Hepatocyte (in vitro differentiated cells): Measurements from ENCODE around the gene KDM3A. TPM values are rescaled to one million over a fixed set of nuclear protein-coding genes. Genes with fewer than 3 reads are reported as not detected.

Source experiments
- DNase-seq: peaks from one replicate; pipeline ENCODE4 v3.0.0-alpha.2; 2016; ENCODE audit warnings: low spot score
- H2AFZ ChIP-seq: fragments of 200-600 bp; sonication (generic); 2 replicates; pipeline ENCODE4 v1.6.0; 2016; ENCODE audit warnings: antibody characterized with exemption, mild to moderate bottlenecking
- H3K27ac ChIP-seq: fragments of 200-600 bp; sonication (generic); 2 replicates; pipeline ENCODE4 v1.5.1; 2016; ENCODE audit warnings: mild to moderate bottlenecking
- H3K27me3 ChIP-seq: fragments of 200-600 bp; sonication (generic); 2 replicates; pipeline ENCODE4 v1.6.1; 2016
- H3K36me3 ChIP-seq: fragments of 200-600 bp; sonication (generic); replicated peaks from 2 replicates; pipeline ENCODE4 v1.5.1; 2016; ENCODE audit warnings: low read depth; ENCODE audit not compliant: insufficient read depth
- H3K4me1 ChIP-seq: fragments of 200-600 bp; sonication (generic); 2 replicates; pipeline ENCODE4 v1.5.1; 2016; ENCODE audit warnings: mild to moderate bottlenecking, moderate library complexity; ENCODE audit not compliant: insufficient read depth
- H3K4me2 ChIP-seq: fragments of 200-600 bp; sonication (generic); 2 replicates; pipeline ENCODE4 v1.6.0; 2016
- H3K4me3 ChIP-seq: fragments of 200-600 bp; sonication (generic); 2 replicates; pipeline ENCODE4 v1.5.1; 2016; ENCODE audit warnings: mild to moderate bottlenecking
- H3K79me2 ChIP-seq: fragments of 200-600 bp; sonication (generic); 2 replicates; pipeline ENCODE4 v1.6.0; 2017; ENCODE audit warnings: mild to moderate bottlenecking
- H3K9me2 ChIP-seq: fragments of 200-600 bp; sonication (generic); replicated peaks from 2 replicates; pipeline ENCODE4 v1.6.0; 2017; ENCODE audit warnings: mild to moderate bottlenecking; ENCODE audit not compliant: insufficient read depth
- H3K9me3 ChIP-seq: fragments of 200-600 bp; sonication (generic); 2 replicates; pipeline ENCODE4 v1.5.1; 2016; ENCODE audit warnings: low read depth, mild to moderate bottlenecking
- H4K20me1 ChIP-seq: fragments of 200-600 bp; sonication (generic); 2 replicates; pipeline ENCODE4 v1.6.0; 2016; ENCODE audit warnings: mild to moderate bottlenecking; ENCODE audit not compliant: insufficient read depth, poor library complexity, severe bottlenecking
- CTCF ChIP-seq: fragments of 200-600 bp; sonication (generic); IDR thresholded peaks from 2 replicates; pipeline ENCODE4 v1.5.1; 2016; ENCODE audit warnings: antibody characterized with exemption, mild to moderate bottlenecking; ENCODE audit not compliant: poor library complexity
- EZH2 ChIP-seq: fragments of 200-600 bp; sonication (generic); IDR thresholded peaks from 2 replicates; pipeline ENCODE4 v1.6.1; 2016; ENCODE audit warnings: antibody characterized with exemption, mild to moderate bottlenecking, borderline replicate concordance
- EZH2phosphoT487 ChIP-seq: fragments of 200-600 bp; sonication (generic); IDR thresholded peaks from one replicate; pipeline ENCODE4 v1.6.1; 2018; ENCODE audit warnings: antibody characterized with exemption, mild to moderate bottlenecking, low read depth, moderate library complexity; ENCODE audit not compliant: unreplicated experiment, severe bottlenecking
- WGBS: methylation state at CpG from one replicate; pipeline ENCODE4 v1.1.6; 2016; ENCODE audit warnings: low lambda C conversion rate; ENCODE audit errors: missing lambda C conversion rate; 5-methylcytosine and 5-hydroxymethylcytosine counted together
- polyA plus RNA-seq: library from polyadenylated mRNA; unstranded; fragments of >200 nt; fragmentation: Nextera tagmentation; extraction: Ambion mirVana; gene quantifications from 2 replicates; pipeline ENCODE4 v1.2.1, GENCODE V29; 2016
- total RNA-seq: library from RNA; depleted of rRNA; stranded (reverse); fragments of >200 nt; gene quantifications from 2 replicates; pipeline ENCODE4 v1.2.3, GENCODE V29; 2014

KDM3A gene
- 37.5 and 41.3 TPM in 2 replicates for total RNA-seq
- 13.8 and 15.3 TPM in 2 replicates for polyA plus RNA-seq

- WGBS: 2% methylated on average over 49 of the region's 51 CpGs
- no peaks in the 10 kb centered on the region for H3K9me2 ChIP-seq
- H3K36me3 ChIP-seq: no peaks in the 10 kb centered on the region
- peaks cover 11% of the 10 kb centered on the region for H3K9me3 ChIP-seq
- no peaks in the 10 kb centered on the region for H3K27me3 ChIP-seq
- peak within 1 kb of the TSS; percentile 98 for H3K27ac ChIP-seq
- peak; percentile 99 for DNase-seq
- peaks cover 35% of the 10 kb centered on the region for H3K79me2 ChIP-seq
- peak within 1 kb of the TSS; percentile 73 for H3K4me2 ChIP-seq
- H2AFZ ChIP-seq: peak within 1 kb of the TSS; percentile 82
- peaks cover 27% of the 10 kb centered on the region for H4K20me1 ChIP-seq
- peaks cover 12% of the 10 kb centered on the region for H3K4me1 ChIP-seq
- peak within 1 kb of the TSS; percentile 73 for H3K4me3 ChIP-seq
- TF ChIP-seq EZH2 (no peak), CTCF (no peak), EZH2phosphoT487 (no peak)
These were observed at the start of gene KDM3A for GRCh38 chr2:86440631-86441391. Gene KDM3A (plus strand): TSS chr2:86441371. CDS start chr2:86442048, 677 bp downstream.

- H3K4me2 ChIP-seq: no peak overlapping the region
- H3K27ac ChIP-seq: peak overlapping the region; percentile 49
- H3K79me2 ChIP-seq: no peaks in the 10 kb centered on the region
- no peak overlapping the region for H3K4me3 ChIP-seq
- H3K9me3 ChIP-seq: no peaks in the 10 kb centered on the region
- H2AFZ ChIP-seq: no peak overlapping the region
- no peaks in the 10 kb centered on the region for H3K9me2 ChIP-seq
- no peaks in the 10 kb centered on the region for H3K27me3 ChIP-seq
- peaks cover 9% of the 10 kb centered on the region for H3K4me1 ChIP-seq
- no peaks in the 10 kb centered on the region for H4K20me1 ChIP-seq
- TF ChIP-seq CTCF (no peak), EZH2phosphoT487 (no peak), EZH2 (no peak)
- DNase-seq: no peak
- no peaks in the 10 kb centered on the region for H3K36me3 ChIP-seq
- WGBS: 77% methylated on average over 6 of the region's 6 CpGs
These were observed 48.2 kb upstream of the KDM3A start for GRCh38 chr2:86392873-86393518.

GRCh38 chr2:86393521-86394491, 47.4 kb upstream of the KDM3A start:
- Histone ChIP-seq H3K4me1 (peaks cover 9% of the 10 kb centered on the region), H3K27ac (peak overlapping the region; percentile 49), H3K36me3 (no peaks in the 10 kb centered on the region), H3K9me3 (no peaks in the 10 kb centered on the region), H3K27me3 (no peaks in the 10 kb centered on the region), H3K4me2 (no peak overlapping the region), H3K79me2 (no peaks in the 10 kb centered on the region), H3K4me3 (no peak overlapping the region), H3K9me2 (no peaks in the 10 kb centered on the region), H4K20me1 (no peaks in the 10 kb centered on the region), H2AFZ (no peak overlapping the region)
- no peak for TF ChIP-seq EZH2phosphoT487
- no peak for TF ChIP-seq EZH2
- TF ChIP-seq CTCF: no peak
- DNase-seq: peak; percentile 65
- WGBS: 82% methylated on average over 1 of the region's 1 CpG
